ACC112 (cell line): ENCODE results near the gene NOP9.

ENCODE experiments used
- H2AFZ ChIP-seq: fragments of 200-600 bp; sonication (generic); one replicate; pipeline ENCODE4 v1.6.0; 2017; ENCODE audit warnings: antibody characterized with exemption, low read length; ENCODE audit not compliant: unreplicated experiment
- H3K27ac ChIP-seq: fragments of 200-600 bp; sonication (generic); 2 replicates; pipeline ENCODE4 v1.5.1; 2014; ENCODE audit warnings: low read depth, mild to moderate bottlenecking, antibody characterized with exemption, low read length, moderate library complexity
- H3K27me3 ChIP-seq: fragments of 200-600 bp; sonication (generic); 2 replicates; pipeline ENCODE4 v1.6.1; 2014; ENCODE audit warnings: mild to moderate bottlenecking, antibody characterized with exemption, low read length, moderate library complexity, mixed read lengths; ENCODE audit not compliant: insufficient read depth
- H3K36me3 ChIP-seq: fragments of 200-600 bp; sonication (generic); 2 replicates; pipeline ENCODE4 v1.6.1; 2016; ENCODE audit warnings: mild to moderate bottlenecking, antibody characterized with exemption, low read length, moderate library complexity, mixed read lengths; ENCODE audit not compliant: insufficient read depth
- H3K4me1 ChIP-seq: fragments of 200-600 bp; sonication (generic); one replicate; pipeline ENCODE4 v1.6.1; 2016; ENCODE audit warnings: low read length, mixed read lengths; ENCODE audit not compliant: insufficient read depth, unreplicated experiment, control insufficient read depth
- H3K4me3 ChIP-seq: fragments of 200-600 bp; sonication (generic); 2 replicates; pipeline ENCODE4 v1.5.1; 2014; ENCODE audit warnings: mild to moderate bottlenecking, low read depth, low read length
- H3K79me2 ChIP-seq: fragments of 200-600 bp; sonication (generic); one replicate; pipeline ENCODE4 v1.6.0; 2016; ENCODE audit warnings: low read length; ENCODE audit not compliant: control insufficient read depth, unreplicated experiment, insufficient read depth

Gene NOP9

GRCh38 chr14:24299255-24300191 is at the start of gene NOP9, which contains the start of gene DHRS1:
NOP9 (plus strand) TSS chr14:24299850; CDS start chr14:24299955, 105 bp downstream.
DHRS1 (minus strand) TSS chr14:24299780; CDS start chr14:24299106, 674 bp downstream.
- peak within 1 kb of the TSS; percentile 91 for H2AFZ ChIP-seq
- H3K27me3 ChIP-seq = no peaks in the 10 kb centered on the region
- H3K36me3 ChIP-seq = peaks cover 10% of the 10 kb centered on the region; the same call in 1 of the 2 replicates
- H3K79me2 ChIP-seq = peaks cover 20% of the 10 kb centered on the region
- H3K4me1 ChIP-seq = peaks cover 25% of the 10 kb centered on the region
- H3K4me3 ChIP-seq = peak within 1 kb of the TSS; percentile 92
- peak within 1 kb of the TSS; percentile 29; the same call in 1 of the 2 replicates for H3K27ac ChIP-seq

GRCh38 chr14:24250354-24250753 is 49.3 kb upstream of the NOP9 start:
- Histone ChIP-seq H3K4me1 (peaks cover 26% of the 10 kb centered on the region), H3K27me3 (no peaks in the 10 kb centered on the region), H3K4me3 (no peak overlapping the region), H3K27ac (no peak overlapping the region), H3K36me3 (no peaks in the 10 kb centered on the region), H3K79me2 (no peaks in the 10 kb centered on the region), H2AFZ (no peak overlapping the region)

GRCh38 chr14:24251880-24252288 is 47.8 kb upstream of the NOP9 start:
- H3K27me3 ChIP-seq = no peaks in the 10 kb centered on the region
- no peak overlapping the region for H3K4me3 ChIP-seq
- no peaks in the 10 kb centered on the region for H3K79me2 ChIP-seq
- no peak overlapping the region for H3K27ac ChIP-seq
- H3K36me3 ChIP-seq = no peaks in the 10 kb centered on the region
- peaks cover 22% of the 10 kb centered on the region for H3K4me1 ChIP-seq
- no peak overlapping the region for H2AFZ ChIP-seq

- no peak overlapping the region for H3K4me3 ChIP-seq
- no peaks in the 10 kb centered on the region for H3K27me3 ChIP-seq
- H3K36me3 ChIP-seq = no peaks in the 10 kb centered on the region
- peaks cover 20% of the 10 kb centered on the region for H3K4me1 ChIP-seq
- no peak overlapping the region for H2AFZ ChIP-seq
- no peak overlapping the region for H3K27ac ChIP-seq
- no peaks in the 10 kb centered on the region for H3K79me2 ChIP-seq
Measured at GRCh38 chr14:24252289-24253124, 47.1 kb upstream of the NOP9 start.

GRCh38 chr14:24253936-24254335 is 45.7 kb upstream of the NOP9 start:
- Histone ChIP-seq H2AFZ (no peak overlapping the region), H3K27me3 (no peaks in the 10 kb centered on the region), H3K79me2 (no peaks in the 10 kb centered on the region), H3K27ac (no peak overlapping the region), H3K36me3 (no peaks in the 10 kb centered on the region), H3K4me1 (peaks cover 22% of the 10 kb centered on the region), H3K4me3 (no peak overlapping the region)

GRCh38 chr14:24254630-24255392 is 44.8 kb upstream of the NOP9 start:
- H3K27ac ChIP-seq = no peak overlapping the region
- H3K4me1 ChIP-seq = peaks cover 29% of the 10 kb centered on the region
- no peak overlapping the region for H3K4me3 ChIP-seq
- no peaks in the 10 kb centered on the region for H3K27me3 ChIP-seq
- no peaks in the 10 kb centered on the region for H3K36me3 ChIP-seq
- no peaks in the 10 kb centered on the region for H3K79me2 ChIP-seq
- H2AFZ ChIP-seq = no peak overlapping the region

GRCh38 chr14:24255438-24255837 is 44.2 kb upstream of the NOP9 start:
- no peaks in the 10 kb centered on the region for H3K36me3 ChIP-seq
- no peaks in the 10 kb centered on the region for H3K27me3 ChIP-seq
- no peak overlapping the region for H3K27ac ChIP-seq
- H3K4me3 ChIP-seq = no peak overlapping the region
- H3K79me2 ChIP-seq = no peaks in the 10 kb centered on the region
- H2AFZ ChIP-seq = no peak overlapping the region
- peaks cover 27% of the 10 kb centered on the region for H3K4me1 ChIP-seq

GRCh38 chr14:24255931-24256711 is 43.5 kb upstream of the NOP9 start:
- H3K4me3 ChIP-seq = no peak overlapping the region
- peaks cover 20% of the 10 kb centered on the region for H3K4me1 ChIP-seq
- no peaks in the 10 kb centered on the region for H3K79me2 ChIP-seq
- no peaks in the 10 kb centered on the region for H3K27me3 ChIP-seq
- no peak overlapping the region for H2AFZ ChIP-seq
- no peak overlapping the region for H3K27ac ChIP-seq
- H3K36me3 ChIP-seq = no peaks in the 10 kb centered on the region

GRCh38 chr14:24256960-24257359 is 42.7 kb upstream of the NOP9 start:
- no peaks in the 10 kb centered on the region for H3K27me3 ChIP-seq
- H3K4me1 ChIP-seq = peaks cover 13% of the 10 kb centered on the region
- H3K27ac ChIP-seq = no peak overlapping the region

More at GRCh38 chr14:24256960-24257359, 42.7 kb upstream of the NOP9 start:
- Histone ChIP-seq H3K36me3 (no peaks in the 10 kb centered on the region), H3K4me3 (no peak overlapping the region), H3K79me2 (no peaks in the 10 kb centered on the region), H2AFZ (no peak overlapping the region)
